ENCODE measurements around the gene DLK1. TPM values are rescaled to one million over a fixed set of nuclear protein-coding genes. Genes with fewer than 3 reads are reported as not detected.

DLK1 gene
- total RNA-seq, 2 experiments from 2014 or later, result not detected

GRCh38 chr14:100782516-100783320 is 56.0 kb downstream of the DLK1 start:
- no peaks in the 10 kb centered on the region for H4K20me1 ChIP-seq (ENCODE audit: insufficient read depth, low read length)
- no peak overlapping the region for H3K27ac ChIP-seq (ENCODE audit: low read depth, low read length, poor library complexity, severe bottlenecking)
- no TSS peak for BruUV-seq (replicated peaks)
- no peak overlapping the region for H2AFZ ChIP-seq (ENCODE audit: low read length)
- no peak overlapping the region for H3K4me2 ChIP-seq (ENCODE audit: low read length)
- intact Hi-C loops (cut with micrococcal nuclease; ENCODE audit: unreplicated experiment), result no loop called here
- H3K4me1 ChIP-seq (ENCODE audit: insufficient read depth, low read length, poor library complexity, severe bottlenecking), result no peaks in the 10 kb centered on the region
- no peaks in the 10 kb centered on the region for H3K9me2 ChIP-seq (ENCODE audit: insufficient read depth, low read length)
- H3K79me2 ChIP-seq (ENCODE audit: insufficient read depth, low read depth, low read length), result no peaks in the 10 kb centered on the region
- TF ChIP-seq EZH2phosphoT487 (IDR thresholded peaks at IDR 0.05; ENCODE audit: borderline replicate concordance, low read depth, low read length) (no peak), CTCF (conservative IDR thresholded peaks at IDR 0.05; ENCODE audit: low read length) (no peak)
- H3K4me3 ChIP-seq (ENCODE audit: low read depth, low read length, poor library complexity, severe bottlenecking), result no peak overlapping the region
- ChIA-PET CTCF (ENCODE audit: unreplicated experiment) (no interaction called here), POLR2A (no interaction called here)
- DNase-seq (ENCODE audit: low spot score), result no peak
- H3K9me3 ChIP-seq (ENCODE audit: low read length), result no peaks in the 10 kb centered on the region
- H3K36me3 ChIP-seq (ENCODE audit: insufficient read depth, low read length), result no peaks in the 10 kb centered on the region

GRCh38 chr14:100783630-100784370 is 57.1 kb downstream of the DLK1 start:
- Histone ChIP-seq H3K36me3 (ENCODE audit: insufficient read depth, low read length) (no peaks in the 10 kb centered on the region), H3K4me2 (ENCODE audit: low read length) (no peak overlapping the region), H3K79me2 (ENCODE audit: insufficient read depth, low read depth, low read length) (no peaks in the 10 kb centered on the region), H3K9me3 (ENCODE audit: low read length) (no peaks in the 10 kb centered on the region), H3K27ac (ENCODE audit: low read depth, low read length, poor library complexity, severe bottlenecking) (no peak overlapping the region), H3K4me1 (ENCODE audit: insufficient read depth, low read length, poor library complexity, severe bottlenecking) (no peaks in the 10 kb centered on the region), H2AFZ (ENCODE audit: low read length) (no peak overlapping the region), H3K4me3 (ENCODE audit: low read depth, low read length, poor library complexity, severe bottlenecking) (no peak overlapping the region), H4K20me1 (ENCODE audit: insufficient read depth, low read length) (no peaks in the 10 kb centered on the region), H3K9me2 (ENCODE audit: insufficient read depth, low read length) (no peaks in the 10 kb centered on the region)
- intact Hi-C loops (cut with micrococcal nuclease; ENCODE audit: unreplicated experiment), result no loop called here
- CTCF ChIA-PET (ENCODE audit: unreplicated experiment), result no interaction called here
- no TSS peak for BruUV-seq (replicated peaks)
- POLR2A ChIA-PET, result interaction anchor here (0.5 kb wide), 1 partner anchor 78 kb away, joined by 5 read pairs; no protein-coding TSS in a partner anchor
- DNase-seq (ENCODE audit: low spot score), result no peak
- TF ChIP-seq EZH2phosphoT487 (IDR thresholded peaks at IDR 0.05; ENCODE audit: borderline replicate concordance, low read depth, low read length) (no peak), CTCF (conservative IDR thresholded peaks at IDR 0.05; ENCODE audit: low read length) (no peak)

All from OCI-LY7 (cell line).